Mammary epithelial cell (primary cell): ENCODE results near the gene WDR70.

Experiments used
- EZH2 ChIP-seq: IDR thresholded peaks from 2 replicates; pipeline ENCODE4 v1.6.1; 2012; ENCODE audit warnings: low read length, inconsistent platforms, borderline replicate concordance
- TF ChIP-seq, protein P1 (sequence below), 2 donors: IDR thresholded peaks in 1 of 2; conservative IDR thresholded peaks in 1 of 2; 2 replicates each; pipeline ENCODE4 v1.5.1; 2011 to 2012; ENCODE audit warnings: inconsistent platforms in 2 of 2, low read length in 2 of 2, mild to moderate bottlenecking in 2 of 2, control low read depth in 1 of 2, low read depth in 1 of 2; ENCODE audit not compliant: insufficient read depth in 1 of 2; ENCODE audit errors: extremely low read depth in 1 of 2

DNA sequence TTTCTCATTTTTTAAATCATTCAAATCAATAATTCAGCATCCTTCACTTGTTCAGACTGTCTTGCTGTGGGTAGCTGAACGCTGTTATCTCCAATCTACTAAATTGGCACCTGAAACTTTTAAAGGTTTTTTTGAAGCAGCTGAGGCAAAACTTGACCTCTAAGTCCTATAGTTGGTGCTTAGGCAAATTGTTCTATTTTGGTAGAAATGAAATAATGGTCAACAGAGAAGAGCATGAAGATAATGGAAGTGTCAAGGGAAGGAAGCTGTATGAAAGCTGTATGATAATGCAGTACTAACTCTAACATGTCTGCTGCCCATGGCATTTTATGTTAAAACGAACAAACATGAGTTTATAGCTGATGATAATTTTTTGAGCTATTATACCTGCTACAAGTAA is 322.8 kb downstream of the WDR70 start:
- TF ChIP-seq, protein P1, sequence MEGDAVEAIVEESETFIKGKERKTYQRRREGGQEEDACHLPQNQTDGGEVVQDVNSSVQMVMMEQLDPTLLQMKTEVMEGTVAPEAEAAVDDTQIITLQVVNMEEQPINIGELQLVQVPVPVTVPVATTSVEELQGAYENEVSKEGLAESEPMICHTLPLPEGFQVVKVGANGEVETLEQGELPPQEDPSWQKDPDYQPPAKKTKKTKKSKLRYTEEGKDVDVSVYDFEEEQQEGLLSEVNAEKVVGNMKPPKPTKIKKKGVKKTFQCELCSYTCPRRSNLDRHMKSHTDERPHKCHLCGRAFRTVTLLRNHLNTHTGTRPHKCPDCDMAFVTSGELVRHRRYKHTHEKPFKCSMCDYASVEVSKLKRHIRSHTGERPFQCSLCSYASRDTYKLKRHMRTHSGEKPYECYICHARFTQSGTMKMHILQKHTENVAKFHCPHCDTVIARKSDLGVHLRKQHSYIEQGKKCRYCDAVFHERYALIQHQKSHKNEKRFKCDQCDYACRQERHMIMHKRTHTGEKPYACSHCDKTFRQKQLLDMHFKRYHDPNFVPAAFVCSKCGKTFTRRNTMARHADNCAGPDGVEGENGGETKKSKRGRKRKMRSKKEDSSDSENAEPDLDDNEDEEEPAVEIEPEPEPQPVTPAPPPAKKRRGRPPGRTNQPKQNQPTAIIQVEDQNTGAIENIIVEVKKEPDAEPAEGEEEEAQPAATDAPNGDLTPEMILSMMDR (conservative IDR thresholded peaks at IDR 0.05 in 1 of 2, IDR thresholded peaks at IDR 0.05 in 1 of 2; ENCODE audit: extremely low read depth in 1 of 2, insufficient read depth in 1 of 2, low read depth in 1 of 2, low read length in 2 of 2): no peak
- TF ChIP-seq EZH2: no peak
